Measurements from ENCODE around the gene B4GALT2.
A peak's percentile ranks its signal among the peaks of the same experiment; 100 is the strongest.

The B4GALT2 gene

DNA sequence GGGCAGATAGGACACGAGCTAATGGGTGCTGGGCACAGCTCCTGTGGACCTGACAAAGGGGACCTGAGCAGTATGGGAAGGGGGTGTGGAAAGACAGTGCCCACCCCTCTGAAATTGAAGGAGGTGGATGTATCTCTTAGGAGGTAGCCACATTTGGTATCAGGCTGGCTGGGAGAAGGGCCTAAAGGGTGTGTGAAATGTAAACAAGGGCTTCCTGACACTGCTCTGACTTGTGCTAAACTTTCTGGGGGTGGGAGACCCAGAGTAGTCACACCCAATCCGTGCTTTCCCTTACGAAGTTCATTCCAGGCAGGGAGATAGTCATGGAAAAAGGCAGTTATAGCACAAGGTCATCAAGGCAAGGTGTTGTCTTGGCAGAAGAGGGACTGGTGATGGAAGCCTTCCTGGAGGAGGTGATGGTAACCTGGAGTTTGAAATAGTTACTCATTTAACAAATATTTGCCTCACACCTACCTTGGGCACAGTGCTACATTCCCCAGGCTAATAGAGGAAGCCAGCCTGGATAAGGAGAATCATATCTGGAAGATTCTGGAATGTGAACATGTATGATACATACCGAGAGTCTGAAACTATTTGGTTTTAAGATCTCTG is 7.1 kb downstream of the B4GALT2 start:
- no peak for DNase-seq

- DNase-seq, result no peak
Measured at GRCh38 chr1:43986712-43987111, 7.7 kb downstream of the B4GALT2 start.

DNA sequence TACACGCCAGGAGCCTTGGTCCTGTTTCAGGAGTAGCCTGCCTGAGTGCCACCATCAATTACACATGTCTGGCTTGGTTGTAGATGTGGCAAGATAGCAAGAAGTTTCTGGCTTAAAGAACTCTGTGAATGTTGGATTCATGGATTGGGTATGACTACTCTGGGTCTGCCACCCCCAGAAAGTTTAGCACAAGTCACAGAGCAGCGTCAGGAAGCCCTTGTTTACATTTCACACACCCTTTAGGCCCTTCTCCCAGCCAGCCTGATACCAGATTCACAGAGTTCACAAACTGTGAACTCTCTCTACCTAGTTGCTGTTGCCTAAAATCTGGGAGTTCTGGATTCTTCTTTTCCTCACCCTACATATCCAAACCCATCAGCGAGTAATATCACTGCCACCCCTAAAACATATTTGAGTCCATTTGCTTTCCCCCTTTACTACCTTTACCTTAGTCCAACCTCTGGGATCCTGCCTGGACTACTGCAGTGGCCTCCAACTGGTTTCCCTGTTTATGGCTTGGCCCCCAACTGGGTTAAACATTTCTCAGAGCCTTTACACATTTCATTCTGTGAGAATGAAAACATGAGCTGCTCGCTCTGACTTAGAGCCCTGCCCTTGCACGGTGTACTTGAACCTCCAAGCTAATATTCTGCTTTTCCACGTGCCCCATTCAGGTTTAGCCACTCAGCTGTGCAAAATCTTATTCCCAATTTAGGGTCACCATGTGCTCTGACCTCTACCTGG is 8.3 kb downstream of the B4GALT2 start:
- no peak for DNase-seq

DNA sequence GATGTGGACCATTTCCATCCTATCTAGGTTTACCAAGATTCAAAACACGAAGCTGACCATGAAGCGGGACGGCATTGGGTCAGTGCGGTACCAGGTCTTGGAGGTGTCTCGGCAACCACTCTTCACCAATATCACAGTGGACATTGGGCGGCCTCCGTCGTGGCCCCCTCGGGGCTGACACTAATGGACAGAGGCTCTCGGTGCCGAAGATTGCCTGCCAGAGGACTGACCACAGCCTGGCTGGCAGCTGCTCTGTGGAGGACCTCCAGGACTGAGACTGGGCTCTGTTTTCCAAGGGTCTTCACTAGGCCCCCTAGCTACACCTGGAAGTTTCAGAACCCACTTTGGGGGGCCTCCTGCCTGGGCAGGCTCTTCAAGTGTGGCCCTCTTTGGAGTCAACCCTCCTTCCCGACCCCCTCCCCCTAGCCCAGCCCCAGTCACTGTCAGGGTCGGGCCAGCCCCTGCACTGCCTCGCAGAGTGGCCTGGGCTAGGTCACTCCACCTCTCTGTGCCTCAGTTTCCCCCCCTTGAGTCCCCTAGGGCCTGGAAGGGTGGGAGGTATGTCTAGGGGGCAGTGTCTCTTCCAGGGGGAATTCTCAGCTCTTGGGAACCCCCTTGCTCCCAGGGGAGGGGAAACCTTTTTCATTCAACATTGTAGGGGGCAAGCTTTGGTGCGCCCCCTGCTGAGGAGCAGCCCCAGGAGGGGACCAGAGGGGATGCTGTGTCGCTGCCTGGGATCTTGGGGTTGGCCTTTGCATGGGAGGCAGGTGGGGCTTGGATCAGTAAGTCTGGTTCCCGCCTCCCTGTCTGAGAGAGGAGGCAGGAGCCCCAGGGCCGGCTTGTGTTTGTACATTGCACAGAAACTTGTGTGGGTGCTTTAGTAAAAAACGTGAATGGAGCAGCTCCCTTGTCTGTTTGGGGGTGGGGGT is 11.5 kb downstream of the B4GALT2 start:
- DNase-seq, result no peak

DNA sequence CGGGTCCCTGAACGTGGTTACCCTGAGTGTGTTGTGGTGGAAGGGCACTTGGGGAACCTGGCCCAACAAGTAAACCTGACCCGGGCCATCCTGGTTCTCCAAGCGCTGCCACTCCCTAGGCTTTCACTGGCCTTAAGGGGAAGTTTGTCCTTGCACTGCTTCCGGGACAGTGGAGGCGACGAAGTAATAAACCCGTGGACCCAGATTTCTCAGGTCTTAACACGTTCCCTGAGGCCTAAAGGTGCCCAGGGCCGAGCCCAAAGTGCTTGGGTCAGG is 12.1 kb downstream of the B4GALT2 start:
- DNase-seq, result no peak

DNA sequence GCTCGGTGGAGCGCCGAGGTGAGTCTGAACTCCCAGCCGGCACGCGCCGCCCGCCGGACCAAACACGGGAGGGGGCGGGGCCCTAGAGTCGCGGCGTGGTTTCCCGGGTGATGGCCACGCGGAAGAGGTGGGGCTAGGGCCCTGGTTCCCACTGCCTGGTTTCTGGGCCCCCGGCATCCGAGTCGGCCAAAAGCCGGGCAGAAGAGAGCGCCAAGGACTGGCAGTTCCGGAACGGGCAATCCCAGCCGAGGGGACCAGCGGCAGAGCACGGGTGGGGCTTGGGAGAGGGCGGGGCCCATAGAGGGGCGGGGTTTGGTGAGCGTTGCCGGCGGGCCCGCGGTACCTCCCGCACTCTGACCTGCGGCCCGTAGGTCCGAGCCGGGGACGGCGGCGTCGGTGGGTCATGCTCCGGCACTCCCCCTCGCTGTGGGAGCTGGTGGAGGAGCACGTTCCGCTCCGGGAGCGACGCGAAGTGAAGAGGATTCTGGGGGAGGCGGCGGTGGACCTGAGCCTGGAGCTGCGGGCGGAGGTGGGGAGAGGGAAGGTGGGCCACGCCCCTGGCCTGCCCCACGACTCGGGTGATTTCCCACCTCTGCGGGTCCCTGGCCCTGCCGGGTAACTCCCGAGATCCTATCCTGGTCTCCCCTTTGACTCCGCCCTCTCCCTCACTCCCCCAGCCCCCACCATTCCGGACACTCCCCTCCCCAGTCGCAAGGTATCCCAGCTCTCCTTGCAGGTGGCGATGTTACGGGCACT is 12.6 kb downstream of the B4GALT2 start, which contains the start of gene CCDC24:
TSS of gene CCDC24 (plus strand) at position 124 of the 756 bp plus-strand sequence. CDS start at position 404, 280 bp downstream.
- DNase-seq, result peak; percentile 63

- DNase-seq, result no peak
Measured at GRCh38 chr1:43992232-43992995, 13.4 kb downstream of the B4GALT2 start.

DNA sequence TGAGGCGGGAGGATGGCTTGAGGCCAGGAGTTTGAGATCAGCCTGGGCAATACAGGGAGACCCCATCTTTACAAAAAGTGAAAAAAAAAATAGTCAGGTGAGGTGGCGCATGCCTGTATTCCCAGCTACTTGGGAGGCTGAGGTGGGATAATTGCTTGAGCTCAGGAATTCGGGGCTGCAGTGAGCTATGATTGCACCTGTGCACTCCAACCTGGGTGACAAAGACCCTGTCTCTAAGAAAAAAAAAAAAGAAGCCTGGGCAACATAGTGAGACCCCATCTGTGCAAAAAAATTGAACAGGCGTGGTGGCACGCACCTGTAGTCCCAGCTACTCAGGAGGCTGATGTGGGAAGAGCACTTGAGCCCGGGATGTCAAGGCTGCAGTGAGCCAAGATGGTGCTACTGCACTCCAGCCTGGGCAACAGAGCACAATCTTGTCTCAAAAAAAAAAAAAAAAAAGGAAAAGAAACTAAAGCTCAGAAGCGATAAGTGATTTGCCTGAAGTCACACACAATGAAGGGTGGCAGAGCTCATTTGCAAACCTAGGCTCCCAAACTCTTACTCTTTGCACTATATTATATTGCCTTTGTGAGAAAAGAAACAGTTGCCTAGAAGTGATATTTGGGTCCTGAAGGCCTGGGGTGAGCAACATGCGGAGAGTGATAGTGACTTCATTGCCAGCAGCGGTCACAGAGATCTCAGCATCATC is 14.3 kb downstream of the B4GALT2 start:
- DNase-seq, result no peak

DNA sequence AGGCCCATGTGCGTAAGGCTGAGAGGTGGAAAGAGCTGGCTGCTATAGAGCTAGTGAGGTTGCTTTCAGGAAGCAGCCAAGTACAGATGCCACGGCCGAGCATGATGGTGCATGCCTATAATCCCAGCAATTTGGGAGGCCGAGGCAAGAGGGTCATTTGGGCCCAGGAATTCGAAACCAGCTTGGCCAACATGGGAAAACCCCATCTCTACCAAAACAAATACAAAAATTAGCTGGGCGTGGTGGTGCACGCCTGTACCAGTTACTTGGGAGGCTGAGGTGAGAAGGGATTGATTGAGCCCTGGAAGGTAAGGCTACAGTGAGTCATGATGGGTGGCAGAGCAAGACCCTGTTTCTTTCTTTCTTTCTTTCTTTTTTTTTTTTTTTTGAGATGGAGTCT is 15.1 kb downstream of the B4GALT2 start:
- DNase-seq, result no peak

DNA sequence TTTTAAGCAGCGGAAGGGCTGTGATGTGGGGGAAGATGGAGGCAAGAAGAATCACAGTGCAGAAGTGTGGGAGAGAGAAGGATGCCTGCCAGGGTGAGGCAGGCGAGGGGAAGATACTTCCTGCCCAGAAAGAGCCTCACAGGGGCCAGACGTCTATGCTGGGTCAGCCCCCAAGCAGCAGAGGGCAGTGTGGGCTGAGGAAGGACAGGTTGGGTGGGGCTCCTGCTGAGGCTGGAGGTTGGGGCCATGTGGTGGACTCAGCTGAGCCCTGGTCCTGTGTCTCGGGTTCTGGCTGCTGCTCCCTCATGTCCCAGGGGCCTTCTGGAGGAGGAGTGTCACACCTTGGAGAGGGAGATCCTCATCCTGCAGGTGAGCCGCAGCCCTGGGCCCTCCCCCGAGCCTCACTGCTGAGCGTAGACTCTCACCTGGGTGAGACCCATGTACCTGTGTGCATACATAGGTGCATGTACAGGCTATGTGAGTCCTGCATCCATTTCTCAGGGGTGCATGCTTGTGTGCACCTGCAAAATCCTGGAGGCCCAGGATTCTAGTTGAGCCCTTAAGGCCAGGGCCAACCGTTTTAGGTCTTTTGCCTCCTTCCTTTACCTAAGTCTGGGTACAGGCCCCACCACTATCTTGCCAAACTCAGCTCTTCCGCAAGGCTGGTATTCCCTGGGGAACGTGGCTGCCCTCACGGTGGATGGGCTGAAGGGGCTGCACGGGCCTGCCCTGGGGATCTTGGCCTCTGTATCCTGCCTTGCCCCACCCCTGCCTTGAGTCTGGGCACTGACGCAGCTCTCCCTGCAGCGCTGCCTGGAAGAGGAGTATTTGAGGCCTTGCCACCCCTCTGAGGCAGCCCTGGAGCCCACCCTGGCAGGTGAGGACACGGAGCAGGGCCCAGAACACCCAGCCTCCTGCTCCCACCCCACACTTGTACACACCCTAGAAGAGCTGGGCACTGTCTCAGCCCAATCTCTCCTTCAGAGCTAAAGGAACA is 16.1 kb downstream of the B4GALT2 start:
- DNase-seq, result no peak

DNA sequence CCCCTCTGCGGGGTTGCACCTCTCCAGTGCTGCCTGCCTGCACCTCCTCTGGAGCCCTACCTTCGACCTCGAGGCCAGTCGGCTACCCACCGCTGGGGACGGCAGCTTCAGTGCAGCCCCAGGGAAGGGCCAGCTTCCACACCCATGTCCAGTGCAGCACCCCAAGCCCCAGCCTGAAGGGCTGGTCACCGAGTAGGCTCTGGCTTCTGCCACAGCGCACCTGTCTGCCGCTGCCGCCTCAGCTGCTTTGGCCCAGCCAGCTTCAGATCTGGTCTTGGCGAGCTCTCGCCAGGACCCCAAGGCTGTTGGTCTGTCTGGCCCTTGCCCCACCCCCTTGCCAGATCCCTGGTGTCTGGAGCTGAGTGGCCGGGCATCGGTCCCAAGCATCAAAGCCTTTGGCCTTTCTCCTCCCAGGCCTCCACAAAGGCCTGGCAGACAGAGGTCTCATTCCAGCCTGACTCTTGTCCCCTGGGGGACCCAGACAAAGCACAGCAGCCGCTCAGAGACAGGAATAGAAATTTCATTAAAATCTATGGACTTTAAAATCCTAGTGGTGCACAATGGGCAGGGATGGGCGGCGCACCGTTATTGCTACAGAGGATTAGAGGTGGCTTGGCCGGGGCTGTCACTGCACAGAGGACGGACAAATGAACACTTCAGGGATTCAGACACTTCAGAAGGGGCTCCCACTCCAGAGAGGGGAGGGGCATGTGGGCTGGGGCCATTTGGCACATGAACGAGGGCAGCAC is 17.1 kb downstream of the B4GALT2 start:
- no peak for DNase-seq

GRCh38 chr1:43996733-43997115 is 17.7 kb downstream of the B4GALT2 start:
- no peak for DNase-seq

DNA sequence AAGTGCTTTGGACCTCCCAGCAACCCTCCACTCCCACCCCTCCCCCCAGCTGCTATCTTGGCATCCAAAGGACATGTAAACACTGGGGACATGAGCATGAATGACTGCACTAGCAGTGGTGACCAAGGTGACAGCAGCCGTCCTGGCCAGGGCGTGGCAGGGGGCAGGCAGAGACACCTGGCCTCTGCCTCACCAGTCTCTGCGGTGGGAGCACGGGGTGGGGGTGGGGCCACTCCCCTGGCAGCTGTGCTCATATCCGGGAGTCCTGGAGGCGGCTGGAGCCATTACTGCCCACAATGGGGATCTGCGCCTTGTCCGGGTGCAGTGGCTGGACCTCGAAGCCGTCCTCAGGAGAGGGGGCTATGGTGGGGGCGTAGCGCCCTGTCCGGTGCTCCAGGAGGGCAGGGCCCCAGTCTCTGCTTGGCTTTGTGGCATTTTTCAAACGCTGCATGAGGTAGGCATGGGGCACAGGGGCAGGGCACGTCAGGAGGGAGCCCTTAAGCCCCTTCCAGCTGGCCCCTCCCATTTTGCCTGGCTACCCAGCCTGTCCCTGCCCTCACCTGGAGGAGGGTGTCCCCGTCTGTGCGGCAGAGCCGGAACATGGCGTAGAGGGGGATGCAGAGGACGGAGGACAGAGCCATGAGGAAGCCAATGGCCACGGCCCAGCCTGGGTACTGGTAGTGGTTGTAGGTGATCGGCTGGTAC is 18.4 kb downstream of the B4GALT2 start:
- DNase-seq, result no peak

GRCh38 chr1:43998000-43998378 is 19.0 kb downstream of the B4GALT2 start:
- no peak for DNase-seq

DNA sequence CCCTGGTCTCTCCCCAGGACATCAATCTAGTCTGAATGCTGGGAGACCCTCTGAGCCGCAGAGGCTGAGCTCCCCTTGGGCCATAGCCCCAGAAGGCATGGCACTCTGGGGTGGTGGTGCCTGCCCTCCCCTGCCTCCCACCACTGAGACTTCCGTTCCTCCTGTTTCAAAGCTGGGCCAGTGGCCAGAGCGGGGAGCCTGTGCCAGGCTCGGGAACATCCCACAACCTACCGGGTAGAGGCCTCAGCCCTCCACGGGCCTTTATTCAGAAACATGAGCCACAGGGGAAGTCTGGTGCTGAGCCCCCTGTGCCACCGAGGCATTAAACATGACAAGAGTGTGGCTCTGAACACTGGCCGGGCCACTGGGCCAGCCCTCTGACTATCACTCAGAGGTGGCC is 20.4 kb downstream of the B4GALT2 start:
- no peak for DNase-seq

- DNase-seq, result no peak
Measured at GRCh38 chr1:44000122-44000665, 21.2 kb downstream of the B4GALT2 start.

GRCh38 chr1:44002165-44002564 is 23.2 kb downstream of the B4GALT2 start:
- no peak for DNase-seq

DNA sequence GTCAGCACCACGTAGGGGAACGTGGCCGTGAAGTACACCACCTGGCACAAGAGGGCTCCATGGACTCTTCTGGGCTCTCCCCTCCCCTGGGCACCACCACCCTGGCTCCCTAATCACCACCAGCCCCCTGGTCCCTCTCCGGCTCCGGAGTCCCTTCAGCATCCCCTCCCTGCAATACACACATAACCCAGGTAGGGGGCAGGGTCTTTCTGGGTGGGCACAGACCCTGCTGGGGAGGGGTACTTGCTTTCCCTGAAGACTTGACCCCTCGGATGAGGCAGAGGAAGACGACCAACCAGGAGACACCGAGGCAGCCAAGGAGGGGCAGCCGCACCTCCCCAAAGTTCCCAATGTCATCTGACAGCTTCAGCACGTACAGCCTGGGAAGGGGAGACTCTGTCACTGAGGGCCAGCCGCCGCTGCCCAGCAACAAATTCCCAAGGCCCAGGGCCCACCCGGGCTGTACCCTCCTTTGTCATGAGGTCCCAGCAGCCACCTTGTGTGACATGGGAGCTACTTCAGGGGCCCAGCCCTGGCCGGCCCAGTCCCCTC is 23.7 kb downstream of the B4GALT2 start:
- DNase-seq, result no peak
